ENCODE data around the gene ACTN2. TPM values are rescaled to one million over a fixed set of nuclear protein-coding genes. Genes with fewer than 3 reads are reported as not detected.
A peak's percentile ranks its signal among the peaks of the same experiment; 100 is the strongest.

ACTN2 gene
- total and polyA plus RNA-seq, 2 donors (not counting 3 experiments of a cell fraction or from before 2014, with no cell fraction given), result 0.22 to 0.55 TPM

- H3K9ac ChIP-seq (replicated peaks; ENCODE audit: extremely low read depth, insufficient read depth, low read length), result no peak overlapping the region
- no peaks in the 10 kb centered on the region for H4K20me1 ChIP-seq (replicated peaks; ENCODE audit: control insufficient read depth, extremely low read depth, insufficient read depth, low read length)
- POLR2A ChIA-PET, result no interaction called here
- H3K4me3 ChIP-seq (replicated peaks in 1 of 3; ENCODE audit: insufficient read depth in 1 of 3, low read depth in 1 of 3, low read length in 3 of 3), result no peak overlapping the region
- BruUV-seq (replicated peaks), result TSS peak; percentile 51
- H3K4me1 ChIP-seq (ENCODE audit: control insufficient read depth, extremely low read depth, insufficient read depth, low read length), result peaks cover 7% of the 10 kb centered on the region
- no peaks in the 10 kb centered on the region for H3K9me3 ChIP-seq (replicated peaks; ENCODE audit: control insufficient read depth, insufficient read depth, low read length)
- no peaks in the 10 kb centered on the region for H3K9me1 ChIP-seq (replicated peaks; ENCODE audit: control insufficient read depth, extremely low read depth, insufficient read depth, low read length)
- H3K79me2 ChIP-seq (ENCODE audit: control insufficient read depth, insufficient read depth, low read length), result no peaks in the 10 kb centered on the region
- no peak for FAIRE-seq
- intact Hi-C loops (cut with micrococcal nuclease) (loop anchor here (5.0 kb wide), 2 partner anchors 65 to 80 kb away; no protein-coding TSS in a partner anchor), dilution Hi-C loops (cut with MboI; ENCODE audit: extremely low pct_ligation_motif_present, low sequenced_read_pairs) (no loop called here)
- peaks cover 2 to 3% of the 10 kb centered on the region in 2 experiments for H3K27me3 ChIP-seq (ENCODE audit: control insufficient read depth in 2 of 2, insufficient read depth in 2 of 2, low read length in 2 of 2)
- no peaks in the 10 kb centered on the region for H3K36me3 ChIP-seq (ENCODE audit: control insufficient read depth in 2 of 2, extremely low read depth in 1 of 2, insufficient read depth in 2 of 2, low read length in 2 of 2)
- no peak overlapping the region for H2AFZ ChIP-seq (ENCODE audit: low read depth, low read length)
- DNase-seq (ENCODE audit: low read depth, low spot score), result no peak
- TF ChIP-seq POLR2AphosphoS5 (IDR thresholded peaks at IDR 0.05; ENCODE audit: insufficient read depth, low read depth, low read length) (no peak), MYC (IDR thresholded peaks at IDR 0.05; ENCODE audit: low read depth, low read length) (no peak), FOS (IDR thresholded peaks at IDR 0.05; ENCODE audit: borderline replicate concordance, insufficient read depth, low read length) (no peak), MAX (IDR thresholded peaks at IDR 0.05; ENCODE audit: insufficient read depth, insufficient read length) (no peak), GATA2 (IDR thresholded peaks at IDR 0.05; ENCODE audit: insufficient read depth, insufficient read length, low read depth, low read length) (no peak), POLR2A (IDR thresholded peaks at IDR 0.05; ENCODE audit: low read depth, low read length) (no peak), EZH2 (IDR thresholded peaks at IDR 0.05; ENCODE audit: borderline replicate concordance, low read depth, low read length, severe bottlenecking) (no peak), JUN (IDR thresholded peaks at IDR 0.05; ENCODE audit: borderline replicate concordance, insufficient read depth, insufficient read length, low read depth) (no peak), CTCF (IDR thresholded peaks at IDR 0.05; ENCODE audit: extremely low read depth in 1 of 2, insufficient read depth in 1 of 2, low read depth in 1 of 2, low read length in 2 of 2) (no peak)
- H3K4me2 ChIP-seq (ENCODE audit: insufficient read depth, low read length), result peak overlapping the region; percentile 70
- no peak overlapping the region for H3K27ac ChIP-seq (ENCODE audit: insufficient read depth, low read depth, low read length)
- CTCF ChIA-PET, result interaction anchor here (1.0 kb wide), 1 partner anchor 78 kb away, joined by 5 read pairs; no protein-coding TSS in a partner anchor
Observed at GRCh38 chr1:236687273-236687672, 974 bp downstream of the ACTN2 start.

Measured in endothelial cell of umbilical vein (primary cell).